ENCODE measurements around the gene CNTNAP2.

DNA sequence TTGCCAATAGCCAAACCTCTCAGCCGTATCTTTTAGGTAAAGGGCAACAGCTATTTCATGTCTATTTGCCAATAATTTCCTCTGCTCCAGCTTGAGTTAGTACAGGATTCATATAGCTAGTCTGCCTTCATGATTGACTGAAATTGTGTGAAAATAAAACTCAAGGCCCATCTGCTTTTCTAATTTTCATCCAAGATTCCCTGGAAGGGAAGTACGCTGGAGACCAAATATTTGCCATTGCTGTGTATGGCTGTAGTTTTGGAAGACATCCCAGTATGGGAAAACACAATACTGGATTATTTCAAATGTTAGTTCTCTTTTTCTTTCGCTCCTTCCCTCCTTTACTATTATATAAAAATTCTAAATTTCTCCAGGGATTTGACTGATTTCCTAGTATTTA, 652.4 kb downstream of the CNTNAP2 start:
- TF ChIP-seq, protein P1, sequence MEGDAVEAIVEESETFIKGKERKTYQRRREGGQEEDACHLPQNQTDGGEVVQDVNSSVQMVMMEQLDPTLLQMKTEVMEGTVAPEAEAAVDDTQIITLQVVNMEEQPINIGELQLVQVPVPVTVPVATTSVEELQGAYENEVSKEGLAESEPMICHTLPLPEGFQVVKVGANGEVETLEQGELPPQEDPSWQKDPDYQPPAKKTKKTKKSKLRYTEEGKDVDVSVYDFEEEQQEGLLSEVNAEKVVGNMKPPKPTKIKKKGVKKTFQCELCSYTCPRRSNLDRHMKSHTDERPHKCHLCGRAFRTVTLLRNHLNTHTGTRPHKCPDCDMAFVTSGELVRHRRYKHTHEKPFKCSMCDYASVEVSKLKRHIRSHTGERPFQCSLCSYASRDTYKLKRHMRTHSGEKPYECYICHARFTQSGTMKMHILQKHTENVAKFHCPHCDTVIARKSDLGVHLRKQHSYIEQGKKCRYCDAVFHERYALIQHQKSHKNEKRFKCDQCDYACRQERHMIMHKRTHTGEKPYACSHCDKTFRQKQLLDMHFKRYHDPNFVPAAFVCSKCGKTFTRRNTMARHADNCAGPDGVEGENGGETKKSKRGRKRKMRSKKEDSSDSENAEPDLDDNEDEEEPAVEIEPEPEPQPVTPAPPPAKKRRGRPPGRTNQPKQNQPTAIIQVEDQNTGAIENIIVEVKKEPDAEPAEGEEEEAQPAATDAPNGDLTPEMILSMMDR (conservative IDR thresholded peaks at IDR 0.05; ENCODE audit: low read depth, low read length): no peak
- TF ChIP-seq CEBPB (IDR thresholded peaks at IDR 0.05; ENCODE audit: low read depth, low read length): no peak
- no peak for TF ChIP-seq SMC3 (IDR thresholded peaks at IDR 0.05; ENCODE audit: low read depth, low read length)
- TF ChIP-seq BHLHE40 (IDR thresholded peaks at IDR 0.05; ENCODE audit: low read depth, low read length): no peak
- no peak for TF ChIP-seq POLR2A (IDR thresholded peaks at IDR 0.05; ENCODE audit: low read depth, low read length)
